Spleen (tissue), 13 donors: Measurements from ENCODE around the gene TRPV5. TPM values are rescaled to one million over a fixed set of nuclear protein-coding genes. Genes with fewer than 3 reads are reported as not detected.
"Not testable (repeated sequence)": the region's sequence is repeated elsewhere in the genome, so short reads cannot be mapped to it uniquely, and the experiment has no call there.

Experiments used
- DNase-seq: peaks from one replicate; pipeline ENCODE4 v3.0.0-alpha.2; 2020
- H3K27ac ChIP-seq, 8 donors: fragments of 200-600 bp; sonication (generic) in 7 of 8; 1 replicate in 4 of 8; 2 replicates in 4 of 8; pipeline versions ENCODE4 v1.5.0 to v1.8.0; 2016 to 2021; ENCODE audit warnings: inconsistent platforms in 4 of 8, mild to moderate bottlenecking in 4 of 8, moderate library complexity in 1 of 8
- H3K27me3 ChIP-seq, 7 donors: fragments of 200-600 bp; sonication (generic) in 6 of 7; replicated peaks in 1 of 7; 1 replicate in 4 of 7; 2 replicates in 3 of 7; pipeline versions ENCODE4 v1.5.0 to v1.8.0; 2016 to 2021; ENCODE audit warnings: inconsistent platforms in 3 of 7, mild to moderate bottlenecking in 1 of 7
- H3K36me3 ChIP-seq, 6 donors: fragments of 200-600 bp; sonication (generic) in 5 of 6; 1 replicate in 4 of 6; 2 replicates in 2 of 6; pipeline versions ENCODE4 v1.5.0 to v1.8.0; 2016 to 2021; ENCODE audit warnings: inconsistent platforms in 2 of 6
- H3K4me1 ChIP-seq, 6 donors: fragments of 200-600 bp; sonication (generic) in 5 of 6; 1 replicate in 3 of 6; 2 replicates in 3 of 6; pipeline versions ENCODE4 v1.5.0 to v1.8.0; 2016 to 2021; ENCODE audit warnings: inconsistent platforms in 3 of 6
- H3K4me3 ChIP-seq, 8 donors: fragments of 200-600 bp; sonication (generic) in 7 of 8; 1 replicate in 4 of 8; 2 replicates in 4 of 8; pipeline versions ENCODE4 v1.5.0 to v1.8.0; 2016 to 2021; ENCODE audit warnings: inconsistent platforms in 4 of 8, mild to moderate bottlenecking in 4 of 8, moderate library complexity in 2 of 8
- H3K9me3 ChIP-seq, 8 donors: fragments of 200-600 bp; sonication (generic) in 7 of 8; 1 replicate in 4 of 8; 2 replicates in 4 of 8; pipeline versions ENCODE4 v1.5.0 to v1.8.0; 2016 to 2021; ENCODE audit warnings: inconsistent platforms in 4 of 8
- CTCF ChIP-seq, 11 experiments: fragments of 200-600 bp in 7 of 11; fragments of 450-650 bp in 4 of 11; sonication (generic) in 4 of 11; IDR thresholded peaks in 8 of 11; conservative IDR thresholded peaks in 3 of 11; 1 replicate in 7 of 11; 2 replicates in 4 of 11; pipeline versions ENCODE4 v1.4.0 to v1.8.0; 2016 to 2021; ENCODE audit warnings: antibody characterized with exemption in 11 of 11, inconsistent platforms in 4 of 11, mild to moderate bottlenecking in 1 of 11
- POLR2A ChIP-seq, 3 donors: fragments of 450-650 bp; IDR thresholded peaks; one replicate each; pipeline ENCODE4 v1.5.1; 2017; ENCODE audit warnings: antibody characterized with exemption in 3 of 3, mild to moderate bottlenecking in 1 of 3
- POLR2AphosphoS5 ChIP-seq, 3 donors: sonication (generic); formaldehyde crosslinking; IDR thresholded peaks; one replicate each; pipeline ENCODE4 v1.5.1; 2017; ENCODE audit warnings: antibody characterized with exemption in 3 of 3
- WGBS, 5 donors: extraction: QIAGEN DNeasy Blood & Tissue Kit in 3 of 5; methylation state at CpG; one replicate each; pipeline versions ENCODE4 v1.1.5 to v1.1.7; 2013 to 2018; 5-methylcytosine and 5-hydroxymethylcytosine counted together
- intact Hi-C: fragments of 100-400 bp; cut with DNase I; formaldehyde crosslinking; loops from one replicate; pipeline ENCODE4 v1.15.0; 2023; ENCODE audit warnings: low total_unique reads
- long read RNA-seq, 2 donors: transcript quantifications; one replicate each; lab custom pipeline, GENCODE V29; 2026
- polyA plus RNA-seq, 3 donors: library from polyadenylated mRNA; stranded (reverse); fragments of 200-250 nt; gene quantifications; one replicate each; pipeline ENCODE4 v1.2.1, GENCODE V29; 2013
- total RNA-seq, 7 donors: library from RNA; depleted of rRNA in 3 of 7; stranded (reverse); fragments of >200 nt in 3 of 7; fragmentation: NEBNext Ultra II Directional in 4 of 7; extraction: Animal tissue kit (Norgen Biotek cat#: 25700) in 4 of 7; gene quantifications; one replicate each; pipeline versions ENCODE4 v1.1.0 to v1.2.1, GENCODE V29; 2016 to 2021
- donor health status: healthy with polysubstance abuse.
- donor health status: DM: no; HTN: no; CAD: no; lungs with moderate emphysema.
- donor health status: DM: no; HTN: no; CAD: no.
- donor health status: Bipolar disorder and iron deficiency.
- donor health status: healthy.
- donor health status: DM: no; HTN: no; CAD: no.
- donor health status: DM: yes; HTN: yes; CAD: no.

TRPV5 gene
- total RNA-seq (under 1 TPM in 1 of 7 donors, not detected in 6; 0.20 TPM), polyA plus RNA-seq (under 1 TPM in 2 of 3 donors, not detected in 1; 0.02 to 0.03 TPM)
- long read RNA-seq, donor 1 = 0 reads
- long read RNA-seq, donor 2 = 0 reads

GRCh38 chr7:142933624-142934023 is at the start of gene TRPV5:
TRPV5 (minus strand) TSS chr7:142933746; CDS start chr7:142933459, 287 bp downstream.
- intact Hi-C loops = no loop called here
- no peaks in the 10 kb centered on the region for H3K36me3 ChIP-seq
- H3K27ac ChIP-seq = no peak within 1 kb of the TSS
- WGBS, 5 donors = 63 to 78% (median 69%) methylated on average over 4 of the region's 4 CpGs
- peaks cover 0 to 15% (median 0%) of the 10 kb centered on the region in 7 donors for H3K27me3 ChIP-seq
- no peak within 1 kb of the TSS for H3K4me3 ChIP-seq
- H3K4me1 ChIP-seq = no peaks in the 10 kb centered on the region
- TF ChIP-seq CTCF (IDR thresholded peaks at IDR 0.05 in 8 of 11, conservative IDR thresholded peaks at IDR 0.05 in 3 of 11) (no peak), POLR2AphosphoS5 (IDR thresholded peaks at IDR 0.05) (no peak), POLR2A (IDR thresholded peaks at IDR 0.05) (no peak)
- DNase-seq = no peak
- no peaks in the 10 kb centered on the region for H3K9me3 ChIP-seq

DNA sequence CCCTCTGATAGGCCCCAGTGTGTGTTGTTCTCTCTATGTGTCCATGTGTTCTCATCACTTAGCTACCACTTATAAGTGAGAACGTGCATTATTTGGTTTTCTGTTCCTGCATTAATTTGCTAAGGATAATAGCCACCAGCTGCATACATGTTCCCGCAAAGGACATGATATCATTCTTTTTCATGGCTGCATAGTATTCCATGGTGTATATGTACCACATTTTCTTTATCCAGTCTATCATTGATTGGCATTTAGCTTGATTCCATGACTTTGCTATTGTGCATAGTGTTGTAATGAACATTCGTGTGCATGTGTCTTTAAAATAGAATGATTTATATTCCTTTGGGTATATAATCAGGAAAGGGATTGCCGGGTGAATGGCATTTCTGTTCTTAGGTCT is 44.9 kb upstream of the TRPV5 start:
- H3K27me3 ChIP-seq, H3K4me1 ChIP-seq, intact Hi-C loops, H3K36me3 ChIP-seq, H3K27ac ChIP-seq, H3K4me3 ChIP-seq, DNase-seq: not testable (repeated sequence)
- 80 to 91% (median 87%) methylated on average over 4 of the region's 4 CpGs for WGBS, 5 donors
- peaks cover 0 to 26% (median 10%) of the 10 kb centered on the region in 8 donors for H3K9me3 ChIP-seq

DNA sequence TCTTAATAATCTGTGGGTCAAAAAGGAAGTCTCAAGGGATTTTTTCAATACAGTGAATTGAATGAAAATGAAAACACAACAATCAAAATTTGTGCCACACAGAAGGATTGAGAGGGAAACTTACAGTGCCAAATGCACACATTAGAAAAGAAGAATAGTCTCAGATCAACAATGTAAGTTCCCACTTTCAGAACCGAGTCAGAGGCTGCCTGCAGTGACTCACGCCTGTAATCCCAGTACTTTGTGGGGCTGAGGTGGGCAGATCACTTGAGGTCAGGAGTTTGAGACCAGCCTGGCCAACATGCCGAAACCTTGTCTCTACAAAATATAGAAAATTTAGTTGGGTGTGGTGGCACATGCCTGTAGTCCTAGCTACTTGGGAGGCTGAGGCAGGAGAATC is 41.1 kb upstream of the TRPV5 start:
- no peak overlapping the region for H3K4me3 ChIP-seq
- intact Hi-C loops = no loop called here
- 66 to 84% (median 79%) methylated on average over 3 of the region's 3 CpGs for WGBS, 5 donors
- TF ChIP-seq CTCF (IDR thresholded peaks at IDR 0.05 in 8 of 11, conservative IDR thresholded peaks at IDR 0.05 in 3 of 11) (no peak), POLR2AphosphoS5 (IDR thresholded peaks at IDR 0.05) (no peak), POLR2A (IDR thresholded peaks at IDR 0.05) (no peak)
- peaks cover 0 to 17% (median 6%) of the 10 kb centered on the region in 8 donors for H3K9me3 ChIP-seq
- DNase-seq = no peak
- H3K27ac ChIP-seq = no peak overlapping the region
- H3K4me1 ChIP-seq = no peaks in the 10 kb centered on the region
- H3K36me3 ChIP-seq = no peaks in the 10 kb centered on the region
- peaks cover 0 to 5% (median 0%) of the 10 kb centered on the region in 7 donors for H3K27me3 ChIP-seq

- DNase-seq = no peak
- Histone ChIP-seq H3K27me3 (peaks cover 0 to 26% (median 4%) of the 10 kb centered on the region in 7 donors), H3K9me3 (peaks cover 0 to 4% (median 0%) of the 10 kb centered on the region in 8 donors), H3K4me3 (no peak overlapping the region), H3K36me3 (no peaks in the 10 kb centered on the region), H3K4me1 (no peaks in the 10 kb centered on the region), H3K27ac (no peak overlapping the region)
- no peak for TF ChIP-seq CTCF (IDR thresholded peaks at IDR 0.05 in 8 of 11, conservative IDR thresholded peaks at IDR 0.05 in 3 of 11)
- TF ChIP-seq POLR2A (IDR thresholded peaks at IDR 0.05) = no peak
- TF ChIP-seq POLR2AphosphoS5 (IDR thresholded peaks at IDR 0.05) = no peak
- WGBS, 5 donors = 33 to 49% (median 40%) methylated on average over 4 of the region's 4 CpGs
- intact Hi-C loops = no loop called here
Measured at GRCh38 chr7:142969183-142969582, 35.6 kb upstream of the TRPV5 start.

GRCh38 chr7:142968229-142968628 is 34.7 kb upstream of the TRPV5 start:
- TF ChIP-seq POLR2AphosphoS5 (IDR thresholded peaks at IDR 0.05) (no peak), POLR2A (IDR thresholded peaks at IDR 0.05) (no peak), CTCF (IDR thresholded peaks at IDR 0.05 in 8 of 11, conservative IDR thresholded peaks at IDR 0.05 in 3 of 11) (no peak)
- Histone ChIP-seq H3K27ac (no peak overlapping the region), H3K9me3 (peaks cover 0 to 3% (median 0%) of the 10 kb centered on the region in 8 donors), H3K4me1 (no peaks in the 10 kb centered on the region), H3K36me3 (no peaks in the 10 kb centered on the region), H3K27me3 (peaks cover 0 to 36% (median 4%) of the 10 kb centered on the region in 7 donors), H3K4me3 (no peak overlapping the region)
- 56 to 67% (median 62%) methylated on average over 4 of the region's 4 CpGs for WGBS, 5 donors
- no peak for DNase-seq
- intact Hi-C loops = no loop called here
